Smooth muscle cell of the pulmonary artery (primary cell): Measurements from ENCODE around the gene BBS2. TPM values are rescaled to one million over a fixed set of nuclear protein-coding genes. Genes with fewer than 3 reads are reported as not detected.

Experiments
- total RNA-seq: library from RNA; depleted of rRNA; stranded (reverse); fragments of >200 nt; gene quantifications from 2 replicates; pipeline ENCODE4 v1.2.3, GENCODE V29; 2014

BBS2 gene, protein sequence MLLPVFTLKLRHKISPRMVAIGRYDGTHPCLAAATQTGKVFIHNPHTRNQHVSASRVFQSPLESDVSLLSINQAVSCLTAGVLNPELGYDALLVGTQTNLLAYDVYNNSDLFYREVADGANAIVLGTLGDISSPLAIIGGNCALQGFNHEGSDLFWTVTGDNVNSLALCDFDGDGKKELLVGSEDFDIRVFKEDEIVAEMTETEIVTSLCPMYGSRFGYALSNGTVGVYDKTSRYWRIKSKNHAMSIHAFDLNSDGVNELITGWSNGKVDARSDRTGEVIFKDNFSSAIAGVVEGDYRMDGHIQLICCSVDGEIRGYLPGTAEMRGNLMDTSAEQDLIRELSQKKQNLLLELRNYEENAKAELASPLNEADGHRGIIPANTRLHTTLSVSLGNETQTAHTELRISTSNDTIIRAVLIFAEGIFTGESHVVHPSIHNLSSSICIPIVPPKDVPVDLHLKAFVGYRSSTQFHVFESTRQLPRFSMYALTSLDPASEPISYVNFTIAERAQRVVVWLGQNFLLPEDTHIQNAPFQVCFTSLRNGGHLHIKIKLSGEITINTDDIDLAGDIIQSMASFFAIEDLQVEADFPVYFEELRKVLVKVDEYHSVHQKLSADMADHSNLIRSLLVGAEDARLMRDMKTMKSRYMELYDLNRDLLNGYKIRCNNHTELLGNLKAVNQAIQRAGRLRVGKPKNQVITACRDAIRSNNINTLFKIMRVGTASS
- total RNA-seq = 46.3 and 47.3 TPM in 2 replicates

DNA sequence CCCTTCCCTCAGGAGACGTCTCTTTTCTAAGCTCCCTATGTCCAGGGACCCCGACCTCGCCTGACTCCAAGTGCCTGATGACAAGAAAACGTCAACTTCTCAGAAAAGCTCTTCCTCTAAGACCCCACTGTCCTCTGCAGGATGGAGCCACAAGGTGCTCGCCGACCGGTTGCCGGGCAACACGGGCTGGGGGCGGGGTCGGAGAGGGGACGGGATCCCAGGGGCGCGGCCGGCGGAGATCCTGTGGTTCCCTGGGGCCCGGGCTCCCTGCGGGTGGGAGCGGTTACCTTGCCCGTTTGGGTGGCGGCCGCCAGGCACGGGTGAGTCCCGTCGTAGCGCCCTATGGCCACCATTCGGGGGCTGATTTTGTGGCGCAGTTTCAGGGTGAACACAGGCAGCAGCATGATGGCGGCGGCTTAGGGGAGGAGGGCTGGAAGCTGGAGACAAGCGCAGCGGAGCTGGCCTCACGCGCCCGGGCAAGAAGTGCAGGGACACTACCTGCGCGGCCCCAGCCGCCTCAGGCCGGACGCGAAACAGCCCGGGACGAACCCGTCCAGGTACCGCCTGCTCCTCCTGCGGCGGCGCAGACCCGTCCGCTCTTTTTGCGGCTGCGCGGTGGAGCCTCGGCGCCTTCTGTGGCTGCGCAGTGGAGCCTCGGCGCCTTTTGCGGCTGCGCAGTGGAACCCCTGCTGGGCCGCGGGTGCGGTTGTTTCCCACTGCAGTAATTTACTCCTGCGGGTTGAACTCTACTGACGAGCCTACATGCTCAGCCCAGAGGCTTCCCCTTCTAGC lies at the start of gene BBS2:
Gene BBS2 (minus strand): TSS at position 566 of the 792 bp plus-strand sequence. CDS start 162 bp downstream, at position 404.

DNA sequence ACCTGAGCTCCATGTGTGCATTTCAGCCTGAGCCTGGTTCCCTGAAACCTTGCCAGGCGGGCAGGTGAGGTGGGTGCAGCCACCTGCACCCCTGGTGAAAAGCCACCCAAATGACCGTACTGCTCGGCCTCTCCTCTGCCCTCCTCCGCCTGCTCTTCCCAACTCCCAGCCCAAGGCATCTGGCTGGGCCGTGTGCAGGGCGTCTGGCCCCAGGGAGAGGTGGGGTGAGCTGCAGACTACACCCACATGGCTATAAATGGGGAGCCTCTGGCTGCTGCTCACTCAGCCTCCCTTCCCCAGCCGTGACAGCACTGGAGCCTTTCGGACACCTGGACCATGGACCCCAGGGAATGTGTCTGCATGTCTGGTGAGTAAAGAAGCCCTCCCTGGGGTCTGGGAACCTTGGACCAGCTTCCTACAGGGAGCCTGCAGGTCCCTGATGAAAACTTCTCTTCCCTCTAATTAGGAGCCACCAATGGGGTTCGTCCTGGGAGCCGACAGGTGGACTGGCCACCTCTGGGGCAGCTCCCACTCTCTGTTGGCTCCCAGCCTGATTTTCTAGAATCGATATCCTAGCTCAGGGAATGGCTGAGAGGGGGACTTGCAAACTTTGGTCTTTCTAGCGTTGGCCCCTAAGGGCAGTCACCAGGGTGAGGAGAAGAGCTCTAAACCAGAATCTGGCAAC lies 45.1 kb upstream of the BBS2 start, which contains the start of gene MT4:
Gene MT4 (plus strand): TSS at position 281 of the 685 bp plus-strand sequence. CDS start 56 bp downstream, at position 337.

DNA sequence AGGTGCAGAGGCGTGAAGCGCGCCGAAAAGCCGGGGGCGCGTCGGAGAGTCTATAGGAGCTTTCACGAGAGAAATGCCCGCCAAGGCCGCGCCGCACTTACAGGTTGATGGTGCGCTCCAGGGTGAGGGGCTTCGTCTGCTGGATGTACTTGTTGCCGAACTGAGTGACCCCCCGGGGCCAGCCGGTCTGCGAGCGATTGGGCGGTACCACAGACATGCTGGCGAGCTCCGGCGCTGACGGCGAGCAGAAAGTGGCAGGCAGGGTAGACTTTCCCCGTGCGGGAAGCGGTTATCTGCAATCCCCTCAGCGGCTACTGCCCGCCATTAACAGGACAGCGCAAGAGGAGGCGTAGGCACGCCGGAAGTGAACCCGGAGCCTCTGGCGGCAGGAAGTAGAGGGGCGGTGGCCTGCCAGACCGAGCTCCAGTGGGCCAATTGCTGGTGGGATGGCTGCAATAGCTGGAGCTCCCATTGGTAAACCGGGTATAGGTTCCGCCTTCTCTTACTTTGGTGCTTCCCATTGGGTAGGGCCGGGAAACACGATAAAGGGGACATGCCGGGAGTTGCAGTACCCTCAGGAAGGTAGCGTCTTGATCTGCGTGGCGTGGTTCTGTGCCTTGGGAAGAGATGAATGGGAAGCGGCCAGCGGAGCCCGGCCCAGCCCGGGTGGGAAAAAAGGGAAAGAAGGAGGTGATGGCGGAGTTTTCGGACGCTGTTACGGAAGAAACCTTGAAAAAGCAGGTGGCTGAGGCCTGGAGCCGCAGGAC lies 68.7 kb downstream of the BBS2 start, which contains the start of the genes NUDT21 and OGFOD1:
Gene NUDT21 (minus strand): TSS at position 347 of the 767 bp plus-strand sequence. CDS start 130 bp downstream, at position 217.
Gene OGFOD1 (plus strand): TSS at position 569 of the 767 bp plus-strand sequence. CDS start 59 bp downstream, at position 628.

Other genes with a start within 250 kb of the BBS2 start
- gene AMFR, start 94.5 kb downstream of the BBS2 start, total RNA-seq = 285 and 317 TPM in 2 replicates
- gene NUDT21, start 68.7 kb downstream of the BBS2 start, total RNA-seq = 59.6 and 129 TPM in 2 replicates
- gene OGFOD1, start 68.5 kb downstream of the BBS2 start, total RNA-seq = 97.6 and 100.0 TPM in 2 replicates
- not detected in 2 replicates for gene MT4, start 45.0 kb upstream of the BBS2 start, total RNA-seq
- gene MT3, start 69.5 kb upstream of the BBS2 start, total RNA-seq = 0.59 TPM in 2 replicates
- 92.7 and 183 TPM in 2 replicates for gene MT2A, start 88.6 kb upstream of the BBS2 start, total RNA-seq
- gene MT1E, start 105.8 kb upstream of the BBS2 start, total RNA-seq = 86.1 and 156 TPM in 2 replicates
- gene MT1M, start 112.6 kb upstream of the BBS2 start, total RNA-seq = 1.5 TPM in 1 of 2 replicates, not detected in the other
- 1.1 TPM in 1 of 2 replicates, not detected in the other for gene MT1A, start 118.6 kb upstream of the BBS2 start, total RNA-seq
- not detected in 2 replicates for gene MT1B, start 131.9 kb upstream of the BBS2 start, total RNA-seq
- gene MT1F, start 137.9 kb upstream of the BBS2 start, total RNA-seq = 2.0 TPM in 1 of 2 replicates, not detected in the other
- 1.3 TPM in 1 of 2 replicates, not detected in the other for gene MT1G, start 148.0 kb upstream of the BBS2 start, total RNA-seq
- gene MT1H, start 149.8 kb upstream of the BBS2 start, total RNA-seq = not detected in 2 replicates
- gene MT1X, start 162.4 kb upstream of the BBS2 start, total RNA-seq = 16.5 and 18.4 TPM in 2 replicates
- gene NUP93, start 210.1 kb upstream of the BBS2 start, total RNA-seq = 45.2 and 55.7 TPM in 2 replicates